OCI-LY7 (cell line): ENCODE results near the gene ROS1.

ENCODE experiments used
- CTCF ChIP-seq: fragments of 200-600 bp; sonication (generic); conservative IDR thresholded peaks from 2 replicates; pipeline ENCODE4 v1.5.1; 2014; ENCODE audit warnings: mild to moderate bottlenecking, antibody characterized with exemption, low read length, moderate library complexity, mixed read lengths
- EZH2phosphoT487 ChIP-seq: fragments of 200-600 bp; sonication (generic); IDR thresholded peaks from 2 replicates; pipeline ENCODE4 v1.6.1; 2018; ENCODE audit warnings: low read depth, borderline replicate concordance, mild to moderate bottlenecking, mixed run types, antibody characterized with exemption, low read length, moderate library complexity, mixed read lengths

- no peak for TF ChIP-seq CTCF
- no peak for TF ChIP-seq EZH2phosphoT487
Observed at GRCh38 chr6:117384659-117385058, 41.1 kb downstream of the ROS1 start.
